ENCODE measurements around the gene MYL7.

Gene MYL7

GRCh38 chr7:44142028-44142427, 896 bp upstream of the MYL7 start:
- no peak for DNase-seq (ENCODE audit: low read depth)
- TF ChIP-seq MAX (IDR thresholded peaks at IDR 0.05; ENCODE audit: low read depth, low read length) (no peak), POLR2A (IDR thresholded peaks at IDR 0.05; ENCODE audit: extremely low read depth, insufficient read length) (no peak), CTCF (IDR thresholded peaks at IDR 0.05; ENCODE audit: low read depth, low read length) (no peak)
- no peak overlapping the region for H3K4me3 ChIP-seq (ENCODE audit: low read depth, low read length)

GRCh38 chr7:44140341-44140740, 791 bp downstream of the MYL7 start:
- TF ChIP-seq MAX (IDR thresholded peaks at IDR 0.05; ENCODE audit: low read depth, low read length) (no peak), CTCF (IDR thresholded peaks at IDR 0.05; ENCODE audit: low read depth, low read length) (no peak), MYC (IDR thresholded peaks at IDR 0.05; ENCODE audit: low read depth, low read length) (no peak), POLR2A (IDR thresholded peaks at IDR 0.05; ENCODE audit: extremely low read depth, insufficient read length) (no peak)
- DNase-seq (ENCODE audit: low read depth), result no peak
- no peak overlapping the region for H3K4me3 ChIP-seq (ENCODE audit: low read depth, low read length)

- DNase-seq (ENCODE audit: low read depth), result no peak
- H3K4me3 ChIP-seq (ENCODE audit: low read depth, low read length), result no peak overlapping the region
- TF ChIP-seq MAX (IDR thresholded peaks at IDR 0.05; ENCODE audit: low read depth, low read length), result no peak
- no peak for TF ChIP-seq POLR2A (IDR thresholded peaks at IDR 0.05; ENCODE audit: extremely low read depth, insufficient read length)
- no peak for TF ChIP-seq MYC (IDR thresholded peaks at IDR 0.05; ENCODE audit: low read depth, low read length)
- TF ChIP-seq CTCF (IDR thresholded peaks at IDR 0.05; ENCODE audit: low read depth, low read length), result no peak
Measured at GRCh38 chr7:44139311-44140010, 1.7 kb downstream of the MYL7 start.

GRCh38 chr7:44138698-44139097, 2.4 kb downstream of the MYL7 start:
- no peak overlapping the region for H3K4me3 ChIP-seq (ENCODE audit: low read depth, low read length)
- no peak for DNase-seq (ENCODE audit: low read depth)
- no peak for TF ChIP-seq POLR2A (IDR thresholded peaks at IDR 0.05; ENCODE audit: extremely low read depth, insufficient read length)
- no peak for TF ChIP-seq MAX (IDR thresholded peaks at IDR 0.05; ENCODE audit: low read depth, low read length)
- TF ChIP-seq CTCF (IDR thresholded peaks at IDR 0.05; ENCODE audit: low read depth, low read length), result no peak
- TF ChIP-seq MYC (IDR thresholded peaks at IDR 0.05; ENCODE audit: low read depth, low read length), result no peak

- no peak for TF ChIP-seq MAX (IDR thresholded peaks at IDR 0.05; ENCODE audit: low read depth, low read length)
- TF ChIP-seq MYC (IDR thresholded peaks at IDR 0.05; ENCODE audit: low read depth, low read length), result no peak
- TF ChIP-seq POLR2A (IDR thresholded peaks at IDR 0.05; ENCODE audit: extremely low read depth, insufficient read length), result no peak
- TF ChIP-seq CTCF (IDR thresholded peaks at IDR 0.05; ENCODE audit: low read depth, low read length), result no peak
- DNase-seq (ENCODE audit: low read depth), result no peak
- no peak overlapping the region for H3K4me3 ChIP-seq (ENCODE audit: low read depth, low read length)
Measured at GRCh38 chr7:44136731-44137130, 4.4 kb downstream of the MYL7 start.
